NB4 (cell line): ENCODE measurements around the gene BCL2L1.

Experiments used
- CTCF ChIP-seq: IDR thresholded peaks from one replicate; pipeline ENCODE4 v1.5.1; 2012; ENCODE audit warnings: low read depth, low read length
- MAX ChIP-seq: IDR thresholded peaks from 2 replicates; pipeline ENCODE4 v1.6.1; 2011; ENCODE audit warnings: low read depth, low read length
- MYC ChIP-seq: IDR thresholded peaks from 2 replicates; pipeline ENCODE4 v1.6.1; 2011; ENCODE audit warnings: low read depth, low read length
- POLR2A ChIP-seq: IDR thresholded peaks from 2 replicates; pipeline ENCODE4 v1.6.1; 2011; ENCODE audit warnings: mild to moderate bottlenecking; ENCODE audit not compliant: insufficient read length; ENCODE audit errors: extremely low read depth

- TF ChIP-seq MYC, result no peak
- no peak for TF ChIP-seq CTCF
- no peak for TF ChIP-seq POLR2A
- TF ChIP-seq MAX, result no peak
Observed at GRCh38 chr20:31701591-31701990, 21.1 kb downstream of the BCL2L1 start.
